Glomerular visceral epithelial cell (primary cell): ENCODE results near the gene CAMKMT.

Experiments used
- DNase-seq: peaks from one replicate; pipeline ENCODE4 v3.0.0-alpha.2; 2016; ENCODE audit errors: extremely low spot score

Gene CAMKMT

DNA sequence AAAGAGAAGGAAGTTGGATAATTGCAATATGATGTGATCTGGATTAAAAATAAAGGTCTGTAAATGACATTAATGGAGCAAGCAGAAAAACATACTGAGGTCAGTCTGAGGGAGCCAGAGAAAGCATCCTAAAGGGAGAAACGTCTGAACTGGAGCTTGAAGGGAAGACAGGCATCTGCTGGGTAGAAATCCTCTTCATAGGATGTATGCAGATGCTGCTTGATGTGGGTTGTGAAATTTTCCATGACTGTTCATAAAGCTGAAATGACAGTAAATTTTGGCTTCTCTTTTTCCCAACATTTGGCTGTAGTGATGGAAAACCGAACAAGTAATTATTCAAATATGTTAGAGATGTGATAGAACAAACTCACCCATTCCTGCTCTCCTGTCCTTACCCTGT, 287.6 kb downstream of the CAMKMT start:
- no peak for DNase-seq

DNA sequence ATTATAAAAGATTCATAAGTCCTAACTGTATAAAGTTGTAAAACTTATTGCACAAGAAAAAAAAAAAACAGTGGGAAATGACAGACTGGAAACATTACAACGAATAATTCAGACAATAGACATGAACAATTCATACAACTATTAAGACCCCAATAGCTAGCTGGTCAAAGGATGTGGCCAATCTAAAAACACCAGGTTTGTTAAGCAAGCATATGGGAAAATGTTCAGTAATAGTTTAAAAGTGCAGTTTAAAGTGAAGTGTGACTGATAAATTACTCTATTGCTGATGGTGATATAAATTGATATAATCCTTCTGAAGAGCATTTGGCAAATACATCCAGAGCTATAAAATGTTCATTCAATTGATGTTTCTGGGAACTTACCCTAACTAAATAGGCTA, 289.0 kb downstream of the CAMKMT start:
- DNase-seq, result no peak

GRCh38 chr2:44651974-44652373, 290.2 kb downstream of the CAMKMT start:
- no peak for DNase-seq

DNA sequence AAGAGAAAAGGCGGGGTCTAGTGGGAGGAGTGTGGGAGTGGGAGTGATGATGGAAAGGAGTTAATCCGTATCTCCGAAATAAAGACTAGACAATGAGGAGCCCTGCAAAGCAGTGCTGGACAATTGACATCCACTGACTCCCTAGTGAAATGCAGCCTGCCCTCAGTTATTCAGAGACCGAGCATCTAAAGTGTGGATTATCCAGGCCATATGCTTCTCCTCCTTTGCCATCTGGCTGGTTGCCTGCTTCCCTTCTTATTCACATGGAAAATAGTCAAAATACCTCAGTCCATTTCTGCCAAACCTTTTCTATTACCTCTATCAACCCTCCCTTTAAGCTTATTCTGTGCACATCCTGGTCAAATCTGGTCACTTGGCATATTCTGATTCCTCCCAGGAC, 291.0 kb downstream of the CAMKMT start:
- DNase-seq, result no peak

GRCh38 chr2:44655401-44655864, 293.7 kb downstream of the CAMKMT start:
- no peak for DNase-seq

- DNase-seq, result no peak
Observed at GRCh38 chr2:44656460-44656859, 294.7 kb downstream of the CAMKMT start.

- DNase-seq, result no peak
Observed at GRCh38 chr2:44663471-44664073, 301.8 kb downstream of the CAMKMT start.

DNA sequence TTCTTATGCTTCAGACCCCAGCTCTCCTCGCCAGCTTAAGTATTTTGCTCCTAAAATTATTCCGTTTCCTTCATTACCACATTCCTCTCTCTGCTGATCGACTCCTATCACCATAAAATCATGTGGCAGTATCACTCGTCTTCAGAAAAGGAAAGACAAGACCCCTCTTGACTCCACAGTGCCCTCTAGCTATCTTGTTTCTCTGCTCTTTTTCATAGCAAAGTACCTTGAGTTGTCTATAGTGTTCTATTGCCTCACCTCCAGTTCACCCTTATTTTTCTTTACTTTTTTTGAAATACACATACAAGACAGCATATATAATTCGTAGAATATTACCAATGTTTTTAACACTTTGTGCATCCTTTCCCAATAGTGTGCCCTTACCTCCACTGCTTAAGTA, 306.6 kb downstream of the CAMKMT start:
- no peak for DNase-seq

DNA sequence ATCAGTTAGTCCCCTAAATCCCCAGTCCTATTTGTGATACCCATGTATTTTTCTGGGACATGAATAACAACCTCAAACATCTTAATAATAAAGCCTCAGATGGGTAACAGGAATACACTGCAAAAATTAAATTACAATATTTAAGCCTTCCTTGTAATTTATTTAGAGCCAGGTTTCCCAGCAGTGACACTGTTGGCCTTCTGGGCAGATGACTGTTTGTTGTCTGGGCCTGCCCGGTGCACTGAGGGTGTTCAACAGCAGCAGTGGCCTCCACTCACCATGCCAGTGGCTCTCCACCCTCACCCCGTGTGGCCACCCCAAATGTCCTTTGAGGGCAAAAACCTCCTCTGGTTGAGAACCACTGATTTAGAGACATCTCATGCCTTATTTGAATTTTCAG, 309.5 kb downstream of the CAMKMT start:
- DNase-seq, result no peak

DNA sequence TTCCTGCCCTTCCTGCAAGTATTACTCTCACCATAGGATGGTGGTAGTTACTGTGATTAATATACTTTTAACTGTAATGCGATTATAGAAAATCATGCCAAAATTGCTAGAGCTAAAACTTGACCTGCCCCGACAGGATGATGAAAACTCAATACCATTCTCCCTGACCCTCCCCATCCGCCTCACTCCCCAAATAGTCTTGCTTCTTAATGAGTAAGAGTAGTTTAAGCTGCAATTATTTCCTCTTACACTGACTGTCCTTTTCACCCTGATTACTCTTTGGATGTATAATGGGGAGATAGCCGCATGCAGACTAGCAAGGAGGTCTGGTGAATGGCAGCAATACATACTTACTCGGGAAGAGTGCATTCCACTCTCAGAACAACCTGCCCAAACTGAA, 310.2 kb downstream of the CAMKMT start:
- DNase-seq, result no peak

DNA sequence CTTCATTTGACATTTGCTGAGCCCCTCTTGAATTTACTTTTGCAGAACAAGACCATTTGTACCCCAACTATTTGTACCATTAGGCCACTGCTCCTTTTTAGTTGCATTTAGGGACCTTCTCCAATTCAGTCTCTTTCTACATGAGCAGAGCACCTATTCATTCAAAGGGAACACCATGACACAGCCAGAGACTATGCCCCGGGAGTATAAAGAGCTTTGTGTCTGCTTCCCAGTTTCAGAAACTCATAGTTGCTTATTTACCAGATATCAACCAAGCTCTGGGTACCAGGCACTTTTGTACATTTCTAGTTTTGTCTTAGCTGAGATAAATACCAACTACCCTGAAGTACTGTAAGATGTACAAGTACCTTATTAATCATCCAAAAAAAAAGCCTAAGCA, 310.7 kb downstream of the CAMKMT start:
- DNase-seq, result no peak

GRCh38 chr2:44674473-44675284, 312.9 kb downstream of the CAMKMT start:
- no peak for DNase-seq

DNA sequence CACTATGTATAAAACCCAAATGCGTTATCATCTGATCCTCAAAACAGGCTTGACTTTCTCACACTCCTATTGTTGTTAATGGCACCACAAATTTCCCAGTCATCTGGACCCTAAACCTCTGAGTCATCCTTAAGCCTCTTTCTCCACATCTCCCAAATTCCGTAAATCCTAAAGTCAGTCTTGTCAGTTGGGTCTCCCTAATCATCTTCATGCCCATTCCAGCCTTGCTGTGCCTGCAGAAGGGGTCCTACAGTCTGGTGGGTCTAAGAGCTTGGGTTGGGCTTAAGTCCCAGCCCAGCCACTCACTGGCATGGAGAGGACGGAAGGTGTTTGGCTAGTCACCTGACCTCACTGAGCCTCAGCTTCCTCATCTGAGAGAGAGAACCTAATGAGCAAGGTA, 314.6 kb downstream of the CAMKMT start:
- no peak for DNase-seq

DNA sequence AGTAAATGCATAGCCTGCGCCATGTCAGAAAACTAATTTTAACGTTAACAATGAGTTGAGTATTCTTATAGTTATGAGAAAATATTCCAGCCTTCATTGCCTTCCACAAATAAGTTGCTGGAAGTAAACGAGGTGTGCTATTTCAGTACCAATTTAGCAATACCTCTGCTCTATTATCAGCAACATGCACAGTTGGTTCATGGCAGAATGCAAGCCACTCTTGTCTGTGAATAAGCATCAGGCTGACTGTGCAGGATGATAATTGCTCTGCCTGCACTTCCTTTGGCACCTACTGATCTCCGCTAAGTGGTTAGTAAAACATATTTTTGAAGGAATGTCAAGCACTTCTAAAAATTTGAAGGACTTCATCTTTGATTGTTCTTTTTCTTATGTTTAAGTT, 317.8 kb downstream of the CAMKMT start:
- DNase-seq, result no peak

- DNase-seq, result no peak
Observed at GRCh38 chr2:44679990-44680389, 318.2 kb downstream of the CAMKMT start.

- no peak for DNase-seq
Observed at GRCh38 chr2:44680424-44680971, 318.8 kb downstream of the CAMKMT start.

- DNase-seq, result no peak
Observed at GRCh38 chr2:44680983-44681531, 319.3 kb downstream of the CAMKMT start.

DNA sequence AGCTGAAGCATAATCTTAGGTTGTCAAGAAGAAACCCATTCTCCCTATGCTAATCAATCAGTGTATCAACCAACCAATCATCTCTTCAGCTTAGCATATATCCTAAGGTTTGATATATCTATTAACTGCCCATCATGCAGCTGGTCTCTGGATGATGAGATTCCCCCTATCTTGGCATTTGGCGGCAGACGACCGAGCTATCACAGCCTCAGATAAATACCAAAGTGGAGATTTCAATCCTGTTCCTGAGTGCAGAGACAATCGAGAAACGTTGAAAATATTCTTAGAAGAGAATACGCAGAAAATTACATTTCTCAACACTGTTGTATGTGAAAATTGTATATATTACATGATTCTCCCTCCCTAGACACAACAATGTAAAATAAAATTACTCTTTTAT, 320.7 kb downstream of the CAMKMT start:
- DNase-seq, result no peak

DNA sequence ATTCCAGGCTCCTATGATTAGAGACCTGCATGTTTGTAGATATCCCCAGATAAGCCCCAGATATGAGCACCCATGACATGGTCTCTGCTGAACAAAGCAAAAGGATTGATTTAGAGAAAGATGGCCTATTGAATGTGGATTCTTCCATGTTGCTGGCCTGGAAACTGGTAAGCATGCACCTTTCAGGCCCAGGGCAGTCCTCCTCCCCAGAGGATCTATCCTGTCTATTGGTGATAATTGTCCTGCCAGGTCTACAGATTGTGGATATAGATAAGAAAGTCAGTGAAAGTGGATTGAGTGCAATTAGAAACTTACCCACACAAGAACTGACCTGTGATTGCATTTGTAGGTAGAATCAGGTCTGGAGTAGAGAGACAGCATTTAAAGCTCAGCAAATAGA, 322.8 kb downstream of the CAMKMT start:
- DNase-seq, result no peak

GRCh38 chr2:44686561-44686960, 324.8 kb downstream of the CAMKMT start:
- peak; percentile 16 for DNase-seq

GRCh38 chr2:44687686-44688455, 326.1 kb downstream of the CAMKMT start:
- DNase-seq, result no peak

DNA sequence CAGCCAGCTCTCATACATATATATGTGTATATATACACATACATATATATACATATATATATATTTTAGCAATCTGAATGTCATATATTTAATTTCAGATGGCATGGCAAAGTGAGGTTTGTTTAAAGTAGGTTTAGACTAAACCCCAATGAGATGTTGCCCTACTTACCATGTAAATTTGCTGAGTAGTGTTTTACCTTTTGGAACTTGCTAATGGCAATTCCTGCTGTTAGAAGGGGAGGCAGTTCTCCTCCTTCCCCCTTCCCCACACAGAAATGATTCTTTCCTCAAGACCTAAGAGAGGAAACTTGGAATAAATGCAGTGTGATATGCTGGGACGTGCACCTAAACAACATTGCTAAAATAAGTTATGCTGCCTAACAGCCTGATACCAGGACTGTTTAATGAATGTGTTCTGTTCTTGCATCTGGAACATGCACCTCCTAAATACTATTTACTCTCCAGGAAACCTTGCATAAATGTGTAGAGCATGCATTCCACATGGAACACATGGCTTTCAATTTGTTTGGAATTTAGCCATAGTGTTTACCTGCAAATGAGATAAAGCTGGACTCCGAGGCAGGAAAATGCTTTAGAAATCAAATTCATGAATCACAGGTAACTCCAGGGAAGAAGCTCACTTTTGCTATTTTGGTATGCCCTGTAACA, 326.8 kb downstream of the CAMKMT start:
- DNase-seq, result no peak
